ENCODE measurements around the gene TROAP.
A peak's percentile ranks its signal among the peaks of the same experiment; 100 is the strongest.
"Not testable (repeated sequence)": the region's sequence is repeated elsewhere in the genome, so short reads cannot be mapped to it uniquely, and the experiment has no call there.

The TROAP gene

DNA sequence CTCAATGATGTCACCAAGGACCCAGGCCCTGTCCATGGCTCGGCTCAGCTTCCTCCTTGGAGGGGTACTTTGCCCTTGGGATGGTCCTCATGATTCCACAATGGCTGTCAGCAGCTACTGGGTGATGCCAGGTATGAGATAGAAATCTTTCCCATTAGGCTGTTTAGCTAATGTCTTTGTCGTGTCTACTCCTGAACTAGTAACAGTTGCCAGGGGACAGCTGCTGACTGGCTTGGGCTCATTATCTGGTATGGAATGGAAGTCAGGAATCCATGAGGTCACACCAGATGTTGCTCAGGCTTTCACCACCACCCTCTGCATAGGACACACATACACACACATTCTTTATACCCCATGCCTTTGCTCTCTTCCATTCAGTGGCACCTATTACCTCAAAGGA is 18.9 kb upstream of the TROAP start:
- in situ Hi-C loops (cut with HindIII; ENCODE audit: low sequenced_read_pairs) = no loop called here
- DNase-seq (ENCODE audit: low read depth, low spot score) = no peak
- H3K4me3 ChIP-seq (ENCODE audit: low read depth, low read length) = no peak overlapping the region
- TF ChIP-seq, protein P1, sequence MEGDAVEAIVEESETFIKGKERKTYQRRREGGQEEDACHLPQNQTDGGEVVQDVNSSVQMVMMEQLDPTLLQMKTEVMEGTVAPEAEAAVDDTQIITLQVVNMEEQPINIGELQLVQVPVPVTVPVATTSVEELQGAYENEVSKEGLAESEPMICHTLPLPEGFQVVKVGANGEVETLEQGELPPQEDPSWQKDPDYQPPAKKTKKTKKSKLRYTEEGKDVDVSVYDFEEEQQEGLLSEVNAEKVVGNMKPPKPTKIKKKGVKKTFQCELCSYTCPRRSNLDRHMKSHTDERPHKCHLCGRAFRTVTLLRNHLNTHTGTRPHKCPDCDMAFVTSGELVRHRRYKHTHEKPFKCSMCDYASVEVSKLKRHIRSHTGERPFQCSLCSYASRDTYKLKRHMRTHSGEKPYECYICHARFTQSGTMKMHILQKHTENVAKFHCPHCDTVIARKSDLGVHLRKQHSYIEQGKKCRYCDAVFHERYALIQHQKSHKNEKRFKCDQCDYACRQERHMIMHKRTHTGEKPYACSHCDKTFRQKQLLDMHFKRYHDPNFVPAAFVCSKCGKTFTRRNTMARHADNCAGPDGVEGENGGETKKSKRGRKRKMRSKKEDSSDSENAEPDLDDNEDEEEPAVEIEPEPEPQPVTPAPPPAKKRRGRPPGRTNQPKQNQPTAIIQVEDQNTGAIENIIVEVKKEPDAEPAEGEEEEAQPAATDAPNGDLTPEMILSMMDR (IDR thresholded peaks at IDR 0.05; ENCODE audit: low read depth, low read length) = no peak

DNA sequence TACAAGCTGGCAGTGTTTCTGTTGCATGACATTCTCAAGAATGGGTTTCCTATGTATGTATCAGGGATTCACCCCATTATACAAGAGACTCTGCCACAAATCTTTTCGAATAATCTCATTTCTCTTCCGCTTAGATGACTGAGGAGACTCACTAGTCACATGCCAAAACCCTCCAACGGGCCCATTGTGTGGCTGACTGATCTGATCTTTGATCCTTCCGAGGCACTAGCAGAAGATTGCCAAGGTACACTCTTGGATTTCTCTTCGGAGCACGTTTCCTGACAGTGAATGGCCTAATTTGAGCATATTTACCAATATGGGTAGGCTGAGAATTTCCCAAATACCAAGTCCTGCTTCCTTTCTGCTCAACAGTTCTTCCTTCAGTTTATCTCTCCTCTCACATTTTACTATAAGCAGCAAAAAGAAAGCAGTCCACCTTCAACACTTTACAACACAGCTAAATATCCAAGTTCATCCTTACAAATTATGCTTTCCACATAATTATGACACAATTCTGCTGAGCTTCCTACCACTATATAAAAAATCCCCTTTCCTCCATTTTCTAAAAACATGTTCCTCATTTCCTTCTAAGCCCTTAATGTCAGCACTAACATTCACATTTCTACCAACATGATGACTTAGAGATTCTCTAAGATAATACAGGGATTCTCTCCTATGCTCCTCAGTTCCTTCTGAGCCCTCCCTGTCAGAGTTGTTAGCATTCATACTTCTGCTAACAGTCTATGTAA is 17.1 kb upstream of the TROAP start:
- no peak for DNase-seq (ENCODE audit: low read depth, low spot score)
- in situ Hi-C loops (cut with HindIII; ENCODE audit: low sequenced_read_pairs) = no loop called here
- no peak overlapping the region for H3K4me3 ChIP-seq (ENCODE audit: low read depth, low read length)
- TF ChIP-seq, protein P1 (IDR thresholded peaks at IDR 0.05; ENCODE audit: low read depth, low read length) = no peak

DNA sequence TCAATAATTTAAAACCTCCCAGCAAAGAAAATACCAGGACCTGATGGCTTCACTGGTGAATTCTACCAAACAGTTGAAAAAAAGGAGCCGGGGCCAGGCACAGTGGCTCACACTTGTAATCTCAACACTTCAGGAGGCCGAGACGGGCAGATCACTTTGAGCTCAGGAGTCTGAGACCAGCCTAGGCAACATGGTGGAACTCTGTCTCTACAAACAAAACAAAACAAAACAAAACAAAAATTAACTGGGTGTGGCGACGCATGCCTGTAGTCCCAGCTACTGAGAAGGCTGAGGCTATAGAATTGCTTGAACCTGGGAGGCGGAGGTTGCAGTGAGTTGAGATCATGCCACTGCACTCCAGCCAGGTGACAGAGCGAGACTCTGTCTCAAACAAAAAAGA is 13.7 kb upstream of the TROAP start:
- H3K4me3 ChIP-seq (ENCODE audit: low read depth, low read length) = no peak overlapping the region
- in situ Hi-C loops (cut with HindIII; ENCODE audit: low sequenced_read_pairs) = no loop called here
- TF ChIP-seq, protein P1 (IDR thresholded peaks at IDR 0.05; ENCODE audit: low read depth, low read length) = no peak
- no peak for DNase-seq (ENCODE audit: low read depth, low spot score)

DNA sequence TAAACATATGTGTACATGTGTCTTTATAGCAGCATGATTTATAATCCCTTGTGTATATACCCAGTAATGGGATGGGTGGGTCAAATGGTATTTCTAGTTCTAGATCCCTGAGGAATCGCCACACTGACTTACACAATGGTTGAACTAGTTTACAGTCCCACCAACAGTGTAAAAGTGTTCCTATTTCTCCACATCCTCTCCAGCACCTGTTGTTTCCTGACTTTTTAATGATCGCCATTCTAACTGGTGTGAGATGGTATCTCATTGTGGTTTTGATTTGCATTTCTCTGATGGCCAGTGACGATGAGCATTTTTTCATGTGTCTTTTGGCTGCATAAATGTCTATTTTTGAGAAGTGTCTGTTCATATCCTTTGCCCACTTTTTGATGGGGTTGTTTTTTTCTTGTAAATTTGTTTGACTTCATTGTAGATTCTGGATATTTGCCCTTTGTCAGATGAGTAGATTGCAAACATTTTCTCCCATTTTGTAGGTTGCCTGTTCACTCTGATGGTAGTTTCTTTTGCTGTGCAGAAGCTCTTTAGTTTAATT is 12.5 kb upstream of the TROAP start:
- H3K4me3 ChIP-seq (ENCODE audit: low read depth, low read length); DNase-seq (ENCODE audit: low read depth, low spot score); in situ Hi-C loops (cut with HindIII; ENCODE audit: low sequenced_read_pairs): not testable (repeated sequence)

DNA sequence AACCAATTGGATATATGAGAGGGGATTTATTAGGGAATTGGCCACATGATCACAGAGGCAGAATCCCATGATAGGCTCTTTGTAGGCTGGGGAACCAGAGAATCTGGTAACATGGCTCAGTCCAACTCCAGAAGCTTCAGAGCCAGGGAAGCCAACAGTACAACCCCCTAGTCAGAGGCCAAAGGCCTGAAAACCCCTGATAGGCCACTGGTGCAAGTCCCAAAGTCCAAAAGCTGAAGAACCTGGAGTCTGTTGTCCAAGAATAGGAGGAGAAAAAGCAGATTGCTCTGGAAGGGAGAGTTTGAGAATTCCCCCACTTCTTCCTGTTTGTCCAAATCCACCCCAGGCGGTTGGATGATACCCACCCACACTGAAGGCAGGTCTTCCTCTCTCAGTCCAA is 8.2 kb upstream of the TROAP start:
- TF ChIP-seq, protein P1 (IDR thresholded peaks at IDR 0.05; ENCODE audit: low read depth, low read length) = no peak
- in situ Hi-C loops (cut with HindIII; ENCODE audit: low sequenced_read_pairs) = no loop called here
- no peak overlapping the region for H3K4me3 ChIP-seq (ENCODE audit: low read depth, low read length)
- DNase-seq (ENCODE audit: low read depth, low spot score) = no peak

DNA sequence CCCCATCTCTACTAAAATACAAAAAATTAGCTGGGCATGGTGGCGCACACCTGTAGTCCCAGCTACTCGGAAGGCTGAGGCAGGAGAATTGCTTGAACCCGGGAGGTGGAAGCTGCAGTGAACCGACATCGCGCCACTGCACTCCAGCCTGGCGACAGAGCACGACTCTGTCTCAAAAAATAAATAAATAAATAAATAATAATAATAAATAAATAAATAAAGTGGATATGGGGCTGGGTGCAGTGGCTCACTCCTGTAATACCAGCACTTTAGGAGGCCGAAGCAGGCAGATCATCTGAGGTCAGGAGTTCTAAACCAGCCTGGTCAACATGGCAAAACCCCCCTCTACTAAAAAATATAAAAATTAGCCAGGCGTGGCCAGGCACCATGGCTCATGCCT is 5.9 kb upstream of the TROAP start:
- DNase-seq (ENCODE audit: low read depth, low spot score); H3K4me3 ChIP-seq (ENCODE audit: low read depth, low read length); in situ Hi-C loops (cut with HindIII; ENCODE audit: low sequenced_read_pairs): not testable (repeated sequence)

DNA sequence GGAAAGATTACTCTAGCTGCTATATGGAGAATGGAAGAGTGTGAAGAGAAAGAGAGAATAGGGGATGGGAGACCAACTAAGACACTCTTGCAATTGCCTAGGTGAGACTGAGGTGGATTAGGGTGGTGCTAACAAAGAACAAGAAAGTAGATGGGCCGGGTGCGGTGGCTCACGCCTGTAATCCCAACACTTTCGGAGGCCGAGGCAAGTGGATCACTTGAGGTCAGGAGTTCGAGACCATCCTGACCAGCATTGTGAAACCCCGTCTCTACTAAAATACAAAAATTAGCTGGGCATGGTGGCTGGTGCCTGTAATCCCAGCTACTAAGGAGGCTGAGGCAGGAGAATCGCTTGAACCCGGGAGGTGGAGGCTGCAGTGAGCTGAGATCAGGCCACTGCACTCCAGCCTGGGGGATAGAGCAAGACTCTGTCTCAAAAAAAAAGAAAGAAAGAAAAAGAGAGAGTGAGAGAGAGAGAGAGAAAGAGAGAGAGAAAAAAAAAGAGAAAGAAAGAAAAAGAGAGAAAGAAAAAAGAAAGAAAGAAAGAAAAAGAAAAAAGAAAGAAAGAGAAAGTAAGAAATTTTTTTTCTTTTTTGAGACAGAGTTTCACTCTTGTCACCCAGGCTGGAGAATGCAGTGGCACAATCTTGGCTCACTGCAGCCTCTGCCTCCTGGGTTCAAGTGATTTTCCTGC is 2.5 kb upstream of the TROAP start:
- DNase-seq (ENCODE audit: low read depth, low spot score); H3K4me3 ChIP-seq (ENCODE audit: low read depth, low read length); in situ Hi-C loops (cut with HindIII; ENCODE audit: low sequenced_read_pairs): not testable (repeated sequence)

DNA sequence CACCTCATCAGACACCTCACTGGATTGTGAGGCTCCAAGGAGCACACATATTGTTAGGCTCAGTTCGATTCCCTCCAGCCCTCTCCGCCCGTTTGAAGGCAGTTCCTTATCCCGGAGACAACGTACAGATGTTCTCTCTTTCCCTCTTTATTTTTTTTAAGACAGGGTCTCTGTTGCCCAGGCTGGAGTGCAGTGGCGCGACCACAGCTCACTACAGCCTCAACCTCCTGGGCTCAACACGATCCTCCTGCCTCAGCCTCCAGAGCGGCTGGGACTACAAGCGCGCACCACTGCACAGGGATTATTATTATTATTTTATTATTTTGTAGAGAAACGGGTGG is 718 bp upstream of the TROAP start:
- DNase-seq (ENCODE audit: low read depth, low spot score) = no peak
- in situ Hi-C loops (cut with HindIII; ENCODE audit: low sequenced_read_pairs) = no loop called here
- TF ChIP-seq, protein P1 (IDR thresholded peaks at IDR 0.05; ENCODE audit: low read depth, low read length) = no peak
- peak overlapping the region; percentile 77 for H3K4me3 ChIP-seq (ENCODE audit: low read depth, low read length)

Measured in astrocyte of the spinal cord (primary cell).